HG02943 (cell line): Measurements from ENCODE around the gene ASF1B.
A peak's percentile ranks its signal among the peaks of the same experiment; 100 is the strongest.
"Not testable (repeated sequence)": the region's sequence is repeated elsewhere in the genome, so short reads cannot be mapped to it uniquely, and the experiment has no call there.

Source experiments
- ATAC-seq: cut with Tn5 transposase; IDR thresholded peaks from one replicate; pipeline ENCODE4 v1.9.1; 2021; ENCODE audit warnings: mild to moderate bottlenecking, low read depth, moderate library complexity; ENCODE audit not compliant: unreplicated experiment

The ASF1B gene

DNA sequence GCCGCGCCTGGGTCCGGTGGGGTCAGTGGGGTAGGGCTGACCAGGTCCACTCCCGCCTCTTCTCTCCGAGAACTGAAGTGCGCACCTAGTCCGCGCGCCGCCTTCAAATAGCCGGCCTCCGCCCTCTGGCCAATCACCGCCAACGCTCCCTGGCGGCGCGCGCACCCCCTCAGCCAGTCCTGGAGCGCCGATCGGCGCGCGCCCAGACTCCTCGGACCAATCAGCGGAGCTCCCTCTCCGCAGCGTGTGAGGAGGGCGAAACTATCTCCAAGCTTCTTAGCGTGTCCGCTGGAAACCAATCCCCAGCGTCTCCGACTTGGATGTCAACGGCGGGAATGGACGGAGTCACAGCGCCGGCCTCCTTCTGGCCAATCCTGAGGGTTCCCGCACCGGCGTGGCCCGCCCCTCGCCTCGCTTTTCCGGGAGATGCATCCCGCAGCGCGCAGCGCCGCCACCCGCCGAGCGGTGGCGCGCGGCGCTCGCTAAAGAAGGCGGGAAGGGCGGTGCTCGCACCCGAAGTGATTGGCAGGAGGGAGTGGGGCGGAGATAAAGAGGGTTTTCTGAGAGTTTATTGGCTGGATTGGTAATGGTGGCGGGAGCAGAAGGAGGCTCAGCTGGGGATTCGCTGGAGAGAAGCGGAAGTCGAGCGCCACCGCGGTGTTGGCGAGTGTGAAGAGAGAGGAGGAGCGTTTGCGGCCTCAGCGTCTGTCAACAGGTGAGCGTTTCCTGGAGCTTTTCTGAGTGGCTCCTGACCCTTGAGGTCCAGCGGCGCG lies at the start of gene ASF1B:
ASF1B (minus strand) TSS at position 81 of the 773 bp plus-strand sequence. CDS start 133 bp downstream, outside the sequence.
- peak; percentile 74 for ATAC-seq

DNA sequence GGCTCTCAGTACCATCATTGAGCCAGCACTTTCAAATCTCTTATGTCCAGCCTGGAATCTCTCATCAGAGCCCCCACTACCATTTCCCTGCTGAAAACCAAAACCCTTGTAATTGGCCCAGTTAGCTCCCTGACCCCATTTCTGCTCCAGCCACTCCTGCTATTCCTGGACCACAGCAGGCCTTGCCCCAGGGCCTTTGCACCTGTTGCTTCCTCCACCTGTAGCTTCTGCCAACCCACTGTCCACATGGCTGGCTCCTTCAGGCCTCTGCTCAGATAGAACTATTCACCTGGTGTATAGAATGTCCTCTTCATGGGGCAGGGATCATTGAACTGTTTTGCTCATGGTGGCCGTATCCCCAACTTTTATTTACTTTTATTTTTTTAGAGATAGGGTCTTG lies 49.3 kb upstream of the ASF1B start:
- not testable (repeated sequence) for ATAC-seq

DNA sequence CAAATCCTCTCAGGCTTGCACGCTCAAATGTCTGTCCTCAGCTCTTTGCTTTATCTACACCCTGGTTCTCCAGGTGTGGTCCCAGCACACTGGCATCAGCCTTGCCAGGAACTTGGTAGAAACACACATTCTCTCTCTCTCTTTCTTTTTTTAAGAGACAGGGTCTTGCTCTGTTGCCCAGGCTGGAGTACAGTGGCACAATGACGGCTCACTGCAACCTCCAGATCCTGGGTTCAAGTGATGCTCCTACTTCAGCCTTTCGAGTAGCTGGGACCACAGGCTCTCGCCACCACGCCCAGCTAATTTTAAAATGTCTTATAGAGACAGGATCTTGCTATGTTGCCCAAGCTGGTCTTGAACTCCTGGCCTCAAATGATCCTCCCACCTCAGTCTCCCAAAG lies 48.8 kb upstream of the ASF1B start:
- no peak for ATAC-seq

DNA sequence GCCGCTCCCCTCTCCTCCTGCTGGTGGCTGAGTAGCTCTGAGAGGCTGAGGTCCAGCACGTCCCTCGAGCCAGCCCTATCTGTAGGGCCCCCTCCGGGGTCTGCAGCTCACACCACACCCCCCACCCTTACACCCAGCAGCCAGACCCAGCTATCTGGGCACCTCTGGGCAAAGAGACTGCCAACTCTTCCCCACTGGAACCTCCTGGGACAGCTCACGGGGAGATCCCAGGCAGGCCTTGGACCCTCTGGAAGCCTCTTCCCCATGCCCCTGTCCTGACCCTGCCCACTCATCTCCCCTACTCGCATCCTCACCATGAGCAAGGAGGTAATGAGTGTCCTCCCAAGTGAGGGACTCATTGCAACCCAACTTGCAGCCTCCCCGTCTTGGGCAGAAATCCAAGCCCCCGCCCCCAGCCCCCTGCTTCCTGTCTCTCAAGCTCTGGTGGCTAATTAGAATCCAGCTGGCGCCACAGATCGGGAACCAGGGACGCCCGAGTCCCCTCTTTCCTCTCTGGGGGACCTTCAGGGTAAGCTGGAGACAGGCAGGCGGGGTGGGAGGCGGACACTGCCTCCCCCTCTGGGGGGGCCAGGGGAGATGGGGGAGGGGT lies 47.5 kb upstream of the ASF1B start:
- ATAC-seq, result no peak

DNA sequence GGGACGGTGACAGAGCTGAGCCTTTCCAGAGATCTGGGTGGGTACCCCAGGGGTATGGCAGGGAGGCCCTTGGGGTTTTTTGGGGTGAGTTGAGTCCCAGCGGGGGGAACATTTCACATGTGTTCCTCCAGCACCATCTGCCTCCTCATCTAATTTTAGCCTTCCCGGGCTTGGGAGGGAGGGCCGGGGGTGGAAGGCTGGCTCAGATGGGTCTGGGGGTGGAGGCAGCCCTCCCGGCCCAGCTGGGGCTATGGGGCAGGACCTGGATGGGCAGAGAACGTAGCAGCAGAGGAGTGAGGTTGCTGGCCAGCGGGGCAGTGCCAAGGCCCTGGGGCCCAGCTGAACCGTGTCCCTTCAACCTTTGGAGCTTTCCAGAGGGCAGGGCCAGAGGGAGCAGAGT lies 46.1 kb upstream of the ASF1B start:
- no peak for ATAC-seq

DNA sequence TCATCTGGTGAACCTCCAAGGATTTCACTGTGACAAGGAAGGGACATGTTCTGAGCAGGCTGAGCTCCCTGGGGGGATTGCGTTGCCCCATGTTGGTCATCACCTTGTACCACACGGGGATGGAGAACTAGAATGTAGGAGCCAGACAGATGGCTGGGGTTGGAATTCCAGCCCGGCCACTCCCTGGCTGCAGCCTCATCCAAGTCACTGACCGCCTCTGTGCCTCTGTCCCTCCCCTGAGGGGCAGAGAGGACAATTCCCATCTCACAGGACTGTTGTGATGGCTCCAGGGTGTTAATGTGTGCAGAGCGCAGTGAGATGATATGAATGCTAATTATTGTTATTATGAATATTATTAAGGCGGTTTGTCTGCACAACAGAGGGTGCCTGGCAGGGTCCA lies 45.5 kb upstream of the ASF1B start:
- no peak for ATAC-seq

DNA sequence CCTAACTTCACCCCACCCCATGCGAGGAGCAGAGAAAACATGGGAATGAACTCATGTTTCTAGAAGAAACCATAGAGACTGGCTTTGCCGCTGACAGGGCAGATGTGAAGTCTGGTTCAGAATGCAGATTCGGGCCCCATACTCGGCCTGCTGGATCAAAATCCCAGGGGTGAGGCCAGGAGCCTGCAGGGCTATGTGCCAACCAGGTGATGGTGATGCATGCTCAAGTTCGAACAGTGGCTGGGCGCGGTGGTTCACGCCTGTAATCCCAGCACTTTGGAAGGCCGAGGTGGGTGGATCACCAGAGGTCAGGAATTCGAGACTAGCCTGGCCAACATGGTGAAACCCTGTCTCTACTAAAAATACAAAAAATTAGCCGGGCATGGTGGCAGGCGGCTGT lies 44.8 kb upstream of the ASF1B start:
- ATAC-seq, result not testable (repeated sequence)

DNA sequence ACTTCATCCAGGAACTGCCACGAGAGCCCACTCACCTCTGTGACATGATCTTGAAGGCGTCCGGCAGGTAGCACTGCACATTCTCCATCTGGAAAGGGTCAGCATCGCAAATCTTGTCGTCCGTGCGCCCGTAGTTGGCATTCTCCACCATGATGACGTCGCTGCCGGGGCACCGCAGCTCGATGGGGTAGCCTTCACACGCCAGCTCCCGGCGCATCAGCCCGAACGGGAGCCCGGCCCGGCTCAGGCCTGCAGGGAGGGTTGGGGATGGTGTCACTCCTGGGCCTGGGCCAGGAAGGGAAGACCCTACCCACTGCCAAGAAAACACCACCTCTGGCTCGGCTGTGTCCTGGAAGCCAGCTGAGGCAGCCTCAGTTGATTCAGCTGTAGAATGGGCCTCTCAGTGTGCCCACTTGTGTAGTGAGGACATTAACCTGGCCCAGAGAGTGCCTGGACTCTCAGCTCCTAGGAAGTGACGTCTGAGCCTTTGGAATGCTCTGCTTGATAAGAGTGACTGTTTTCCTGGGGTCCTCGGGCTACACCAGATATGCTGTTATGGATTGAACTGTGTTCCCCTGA lies 41.2 kb upstream of the ASF1B start:
- ATAC-seq, result no peak

DNA sequence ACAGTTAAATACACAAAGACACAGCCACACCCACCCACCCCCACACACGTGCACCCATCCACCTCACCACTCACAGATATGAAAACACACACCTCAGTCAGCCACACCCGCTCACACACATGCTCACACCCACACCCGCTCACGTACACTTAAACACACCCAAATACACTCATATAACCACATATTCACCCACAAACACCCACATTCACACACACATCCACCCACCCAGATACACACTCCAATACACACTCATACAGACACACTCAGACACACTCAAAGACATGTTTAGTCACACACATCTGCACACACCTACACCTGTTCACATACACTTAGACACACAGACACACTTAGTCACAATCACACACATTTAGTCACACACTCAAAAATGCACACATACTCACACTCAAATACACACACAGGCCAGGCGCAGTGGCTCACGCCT lies 39.0 kb upstream of the ASF1B start:
- no peak for ATAC-seq

DNA sequence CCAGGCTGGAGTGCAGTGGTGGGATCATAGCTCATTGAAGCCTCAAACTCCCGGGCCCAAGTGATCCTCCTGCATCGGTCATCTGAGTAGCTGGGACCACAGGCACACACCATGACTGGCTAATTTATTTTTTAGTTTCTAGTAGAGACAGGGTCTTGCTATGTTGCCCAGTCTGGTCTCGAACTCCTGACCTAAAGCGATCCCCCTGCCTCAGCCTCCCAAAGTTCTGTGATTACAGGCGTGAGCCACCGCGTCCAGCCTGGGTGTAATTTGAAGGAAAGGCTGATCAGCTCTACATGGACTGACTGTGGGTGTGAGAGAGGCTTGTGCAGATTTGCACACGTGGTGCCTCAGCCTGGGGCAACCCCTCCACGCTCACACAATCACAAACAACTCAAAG lies 38.5 kb upstream of the ASF1B start:
- ATAC-seq, result no peak

DNA sequence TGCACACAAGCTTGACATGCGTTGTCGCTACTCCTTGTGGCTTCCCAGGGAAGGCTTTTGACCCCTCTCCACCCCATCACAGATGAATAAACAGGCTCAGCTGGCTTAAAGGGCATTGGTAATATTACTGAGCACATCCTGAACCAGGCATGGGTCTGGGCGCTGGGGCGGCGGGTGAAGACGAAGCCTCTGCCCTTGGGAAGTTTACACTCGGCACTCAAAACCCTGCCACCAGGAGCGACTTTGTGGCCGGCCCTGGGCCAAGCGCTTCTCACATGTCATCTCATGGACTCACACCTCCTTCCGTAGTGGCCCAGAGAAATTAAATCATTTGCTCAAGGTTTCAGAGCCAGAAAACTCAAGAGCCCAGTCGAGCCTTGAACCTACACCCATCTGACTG lies 32.6 kb upstream of the ASF1B start:
- no peak for ATAC-seq

DNA sequence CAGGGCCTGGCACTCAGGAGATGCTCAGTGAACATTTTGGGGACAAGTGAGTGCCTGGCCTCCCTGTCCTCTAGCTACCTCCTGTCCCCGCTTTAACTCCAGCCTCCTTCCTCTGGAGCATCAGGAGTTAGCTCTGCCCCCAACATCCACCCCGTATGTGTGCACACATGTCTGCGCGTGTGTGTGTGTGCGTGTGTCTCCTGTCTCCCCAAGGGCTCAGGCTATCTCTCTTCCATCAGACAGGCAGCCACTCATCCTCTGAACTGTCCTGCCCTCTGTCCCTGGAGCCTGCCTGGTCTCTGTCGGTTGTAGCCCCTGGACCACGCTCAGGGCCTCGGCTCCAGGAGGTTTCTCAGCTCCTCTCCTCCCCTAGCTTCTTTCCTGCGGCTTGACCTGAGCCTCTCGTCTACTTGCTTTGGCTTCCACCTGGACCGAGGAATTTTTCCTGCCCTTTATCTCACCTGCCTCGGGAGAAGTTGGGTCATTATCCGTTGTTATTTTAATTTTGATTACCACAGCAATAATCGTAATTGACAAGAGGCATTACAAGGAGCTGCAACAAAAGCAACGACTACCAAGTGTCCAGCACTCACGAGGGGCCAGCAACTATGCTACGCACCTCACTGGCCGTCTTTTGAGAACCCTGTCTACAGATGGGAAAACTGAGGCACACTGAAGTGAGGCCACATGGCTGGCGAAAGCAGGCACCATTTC lies 32.0 kb upstream of the ASF1B start:
- ATAC-seq, result no peak

DNA sequence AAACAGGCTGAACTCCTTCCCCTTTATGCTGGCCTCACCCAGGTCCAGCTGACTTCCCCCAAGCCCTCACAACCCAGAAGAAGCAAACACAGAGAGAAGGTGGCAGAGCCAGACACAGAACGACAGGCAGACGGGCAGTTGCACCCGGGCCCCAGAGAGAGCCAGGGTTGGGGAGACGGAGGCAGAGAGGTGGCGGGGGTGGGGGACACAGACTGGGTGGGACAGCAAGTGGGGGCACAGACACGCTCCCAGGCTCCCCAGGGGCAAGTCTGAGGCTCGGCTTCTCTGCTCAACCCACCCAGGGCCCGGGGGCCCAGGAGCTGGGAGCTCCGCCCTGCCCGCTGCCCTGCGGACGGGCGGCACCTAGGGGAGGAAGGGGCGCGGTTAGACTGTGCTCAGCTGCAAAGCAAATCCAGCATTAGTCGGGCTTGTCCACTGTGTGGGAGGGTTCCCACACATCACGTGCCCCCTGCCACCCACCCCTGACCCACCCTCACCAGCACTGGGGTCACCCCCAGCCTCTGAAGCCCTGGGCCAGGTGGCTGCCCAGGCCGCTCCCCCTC lies 31.3 kb upstream of the ASF1B start:
- ATAC-seq, result no peak

DNA sequence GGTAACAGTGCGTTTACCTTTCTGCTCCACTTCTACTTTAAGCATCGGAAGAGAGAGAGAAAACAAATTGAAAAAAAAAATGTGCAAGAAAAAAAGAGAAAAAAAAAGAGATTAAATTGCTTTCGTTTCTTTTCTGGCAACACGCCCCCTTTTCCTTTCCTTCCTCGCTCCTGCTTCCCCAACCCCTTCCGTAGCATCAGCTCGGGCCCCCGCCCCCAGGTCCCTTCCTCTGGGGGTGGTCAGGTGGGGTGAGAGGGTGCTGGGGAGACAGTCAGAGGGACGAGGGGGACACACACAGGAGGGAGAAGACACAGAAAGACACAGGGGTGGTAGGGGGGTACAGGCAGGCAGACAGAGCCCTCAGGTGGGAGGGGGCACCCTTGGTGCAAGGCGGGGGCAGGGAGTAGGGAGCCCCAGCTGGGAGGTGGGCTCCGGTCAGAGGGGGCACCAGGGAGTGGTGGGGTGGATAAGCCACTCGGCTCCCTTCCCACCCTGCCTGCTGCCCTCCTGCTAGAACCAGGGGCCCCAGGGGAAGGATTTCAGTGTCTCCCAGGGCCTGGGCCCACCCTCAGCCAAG lies 30.7 kb upstream of the ASF1B start:
- no peak for ATAC-seq

DNA sequence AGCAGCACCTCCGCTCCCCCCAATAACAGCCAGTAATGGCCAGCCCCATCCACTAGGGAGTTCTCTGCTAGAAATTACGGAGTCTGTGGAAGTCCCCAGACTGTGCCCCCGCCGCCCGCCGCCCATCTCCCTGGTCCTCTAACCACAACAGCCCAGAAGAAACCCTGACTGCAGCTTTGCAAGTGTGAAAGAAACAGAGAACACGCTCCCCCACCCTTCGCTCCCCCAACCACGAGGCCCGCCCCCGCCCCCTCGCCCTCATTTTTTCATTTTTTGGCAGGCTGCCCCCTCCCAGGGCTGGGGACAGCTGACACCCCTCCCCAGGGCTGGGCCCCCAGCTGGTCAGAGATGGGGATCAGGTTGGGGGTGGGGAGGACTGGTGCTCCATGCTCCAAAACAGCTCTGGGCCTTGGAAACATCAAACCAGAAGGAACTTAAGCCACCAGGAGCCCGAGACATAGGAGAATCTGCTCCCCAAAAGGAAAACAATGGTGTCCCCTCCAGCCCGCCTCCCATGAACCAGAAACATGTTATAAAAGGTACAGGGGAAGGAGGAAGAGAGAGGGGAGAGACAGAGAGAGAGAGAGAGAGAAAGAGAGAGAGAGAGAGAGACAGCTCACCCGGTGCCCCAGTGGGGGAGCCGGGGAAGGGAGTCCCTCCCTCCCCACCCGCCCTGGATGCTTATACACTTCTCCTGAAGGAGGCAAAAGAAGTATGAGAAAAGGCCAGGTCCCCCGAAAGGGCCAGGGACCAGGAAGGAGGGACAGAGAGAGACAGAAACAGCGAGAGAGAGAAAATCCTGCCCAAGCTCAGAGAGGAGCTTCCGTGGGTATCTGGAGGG lies 29.8 kb upstream of the ASF1B start:
- no peak for ATAC-seq

DNA sequence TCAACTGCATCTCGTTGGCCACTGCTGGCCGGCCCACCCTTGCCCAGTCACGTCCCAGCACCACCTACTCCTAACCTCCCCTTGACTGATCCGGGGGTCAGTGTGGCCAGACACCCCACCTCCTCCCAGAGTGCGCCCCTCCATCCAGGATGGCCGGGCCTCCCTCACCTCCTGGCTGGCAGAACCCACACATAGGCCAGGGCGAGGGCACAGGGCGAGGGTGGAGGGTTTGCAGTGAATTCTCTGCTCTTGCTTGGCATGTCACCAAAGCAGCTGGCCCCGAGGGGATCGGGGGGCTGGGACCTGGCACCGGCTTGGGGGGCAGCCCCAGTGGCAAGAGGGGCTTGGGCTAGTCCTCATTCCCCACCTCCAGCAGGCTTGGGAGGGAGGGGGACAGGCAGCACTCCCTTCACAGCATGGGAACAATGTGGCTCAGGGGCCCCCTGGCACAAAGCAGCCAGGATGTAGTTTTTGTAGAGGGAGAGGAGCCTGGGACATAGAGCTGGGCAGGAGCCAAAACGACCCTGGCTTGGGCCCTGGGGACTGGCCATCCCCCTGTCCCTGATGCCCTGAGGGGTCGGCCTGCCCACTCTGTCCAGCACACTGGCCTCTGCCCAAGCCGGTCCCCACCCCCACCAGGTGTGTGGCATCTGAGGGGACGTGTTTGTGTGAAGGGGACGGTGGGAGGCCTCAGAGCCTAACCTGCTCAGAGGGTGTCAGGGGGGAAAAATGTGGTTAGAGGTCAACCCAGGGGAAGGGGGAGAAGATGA lies 28.5 kb upstream of the ASF1B start:
- ATAC-seq, result no peak

DNA sequence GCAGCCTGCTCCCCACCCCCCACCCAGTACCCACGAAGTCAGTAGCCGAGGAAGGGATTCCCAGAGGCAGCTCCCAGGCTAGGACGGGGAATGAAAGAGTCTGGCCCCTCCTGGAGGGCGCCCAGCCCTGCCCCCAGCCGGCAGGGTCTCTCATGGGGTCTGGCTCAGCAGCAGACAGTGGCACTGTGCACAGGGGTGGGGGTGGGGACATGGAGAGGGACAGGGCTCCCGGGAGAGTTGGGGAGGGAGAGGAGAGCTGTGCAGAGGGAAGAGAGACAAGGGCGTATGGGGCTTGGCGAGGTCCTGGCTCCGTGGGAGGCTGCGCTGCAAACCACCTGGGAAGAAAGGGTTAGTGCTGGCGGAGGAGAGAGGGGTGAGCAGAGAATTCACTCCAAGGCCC lies 27.7 kb upstream of the ASF1B start:
- no peak for ATAC-seq

DNA sequence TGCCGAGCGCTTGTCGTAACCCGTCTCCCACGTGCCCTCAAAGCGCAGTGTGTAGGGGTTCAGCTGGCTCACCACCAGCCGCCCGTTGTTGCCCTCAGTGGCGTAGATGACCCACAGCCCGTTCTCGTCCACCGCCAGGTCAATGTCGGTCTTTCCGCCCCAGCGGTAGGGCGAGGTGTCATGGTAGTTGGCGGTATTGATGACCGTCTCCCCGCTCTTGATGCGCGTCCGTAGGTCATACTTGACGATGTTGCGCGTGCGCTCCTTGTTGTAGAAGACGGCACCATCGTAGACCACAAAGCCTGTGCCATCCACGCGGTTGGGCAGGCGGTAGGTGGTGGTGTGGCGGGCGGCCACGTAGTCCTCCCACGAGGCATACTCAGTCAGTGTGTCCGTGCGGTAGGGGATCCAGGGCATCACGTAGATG lies 26.5 kb upstream of the ASF1B start:
- no peak for ATAC-seq

DNA sequence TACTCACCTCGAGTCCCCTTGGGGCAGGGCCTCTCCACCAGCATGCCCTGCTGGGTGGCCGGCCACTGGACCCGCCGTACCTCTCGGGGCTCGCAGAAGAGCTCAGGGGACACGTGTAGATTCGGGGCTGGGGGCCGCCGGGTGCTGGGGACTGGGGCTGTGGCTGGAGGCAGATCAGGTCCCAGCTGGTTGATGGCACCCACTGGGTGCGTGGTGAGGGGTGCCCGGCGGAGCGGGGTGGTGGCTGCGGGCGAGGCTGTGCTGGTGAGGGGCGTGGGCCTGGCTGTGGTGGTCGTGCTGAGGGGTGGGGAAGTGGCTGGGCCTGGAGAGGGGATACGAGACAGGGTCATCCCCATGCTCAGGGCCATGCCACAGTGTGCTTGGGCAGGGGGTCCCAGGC lies 24.9 kb upstream of the ASF1B start:
- no peak for ATAC-seq
